ENCODE data around the gene KTN1.
A peak's percentile ranks its signal among the peaks of the same experiment; 100 is the strongest.

Gene KTN1

DNA sequence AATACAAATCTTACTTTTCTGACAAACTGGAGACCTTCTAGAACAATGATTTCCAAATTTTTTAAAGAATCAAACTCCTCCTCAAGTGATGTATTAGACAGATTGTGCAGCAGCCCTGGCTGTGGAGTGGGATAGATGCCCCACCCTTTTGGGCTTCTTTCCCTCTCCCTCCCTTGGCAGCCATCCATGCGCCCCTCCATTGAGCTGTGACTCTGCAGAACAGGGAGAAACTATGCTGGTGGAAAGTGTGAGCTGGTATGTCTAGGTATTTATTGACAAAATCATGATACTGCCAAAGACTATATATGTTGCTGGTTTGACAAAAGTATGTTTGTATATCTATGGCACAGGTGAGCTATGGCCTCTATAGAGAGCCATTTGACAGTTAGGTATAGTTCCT, 138.5 kb downstream of the KTN1 start:
- DNase-seq = no peak

DNA sequence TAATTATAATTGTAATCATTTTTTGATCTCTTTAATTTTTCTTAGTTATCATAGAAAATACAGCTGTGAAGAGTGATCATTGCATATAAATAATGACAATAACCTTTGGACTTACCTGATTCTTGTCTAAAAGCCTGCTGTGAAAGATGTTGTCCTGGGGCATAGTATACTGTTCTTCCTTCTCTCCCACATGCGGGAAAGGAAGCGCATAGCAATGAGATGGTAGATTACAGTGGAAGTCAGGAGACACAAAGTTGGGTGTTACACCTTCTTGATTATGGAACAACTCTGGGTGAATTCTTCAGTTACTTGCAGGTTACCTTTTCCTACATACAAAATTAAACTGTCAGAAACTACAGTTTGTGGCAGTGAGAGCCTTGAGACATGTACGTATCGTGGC, 140.8 kb downstream of the KTN1 start:
- DNase-seq = no peak

DNA sequence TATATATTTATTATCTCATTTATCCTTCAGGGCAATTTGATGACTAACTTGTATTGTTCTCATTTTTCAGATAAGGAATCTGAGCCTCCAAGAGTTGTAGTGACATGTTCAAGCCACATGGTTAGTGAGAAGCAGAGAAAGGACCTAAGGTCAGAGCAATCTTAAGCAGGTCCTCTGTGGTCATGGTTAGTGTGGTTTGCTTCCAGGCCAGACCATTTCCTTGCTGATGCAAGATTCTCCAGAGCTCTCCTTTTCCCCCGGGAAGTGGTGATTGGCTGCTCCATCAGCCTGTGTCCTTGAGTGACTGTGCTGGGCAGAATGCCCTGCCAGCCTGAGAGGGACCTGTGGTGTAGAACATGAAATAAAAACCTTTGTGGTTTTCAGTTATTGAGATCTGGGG, 141.3 kb downstream of the KTN1 start:
- peak; percentile 93 for DNase-seq

DNA sequence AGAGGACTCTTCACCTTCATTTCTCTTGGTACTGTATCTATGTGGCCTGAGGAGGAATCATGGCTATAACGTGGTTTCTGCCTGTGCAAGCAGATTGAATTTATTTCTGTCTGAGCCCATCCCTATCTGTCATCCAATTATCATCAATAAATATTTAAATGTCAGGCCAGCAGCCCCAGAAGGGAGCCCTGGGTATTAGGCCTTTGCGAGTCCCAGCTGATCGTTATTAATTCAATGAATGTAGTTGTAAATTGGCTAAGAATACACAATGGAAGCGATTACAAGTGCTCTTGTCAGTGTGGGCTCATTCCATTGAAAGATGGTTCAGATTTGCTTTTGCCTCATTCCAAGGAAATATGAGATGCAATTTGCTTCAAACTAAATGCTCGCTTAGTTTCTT, 142.0 kb downstream of the KTN1 start:
- DNase-seq = no peak

DNA sequence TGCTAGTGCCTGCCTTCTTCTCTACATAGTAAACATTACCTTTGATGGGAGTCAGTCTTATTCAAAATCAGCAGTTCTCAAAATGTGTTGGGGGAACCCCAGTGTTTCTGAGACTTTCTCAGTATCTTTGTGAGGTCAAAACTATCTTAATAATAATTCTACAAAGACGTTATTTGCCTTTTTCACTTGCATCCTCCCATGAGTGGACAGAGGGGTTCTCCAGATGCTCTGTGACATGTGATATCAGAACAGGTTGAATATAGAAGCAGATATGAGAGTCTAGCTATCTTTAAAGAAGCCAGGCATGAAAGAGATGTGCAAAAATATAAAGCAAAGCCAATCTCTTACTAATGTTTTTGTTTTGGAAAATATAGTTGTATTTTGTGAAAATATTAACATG, 144.7 kb downstream of the KTN1 start:
- no peak for DNase-seq

DNA sequence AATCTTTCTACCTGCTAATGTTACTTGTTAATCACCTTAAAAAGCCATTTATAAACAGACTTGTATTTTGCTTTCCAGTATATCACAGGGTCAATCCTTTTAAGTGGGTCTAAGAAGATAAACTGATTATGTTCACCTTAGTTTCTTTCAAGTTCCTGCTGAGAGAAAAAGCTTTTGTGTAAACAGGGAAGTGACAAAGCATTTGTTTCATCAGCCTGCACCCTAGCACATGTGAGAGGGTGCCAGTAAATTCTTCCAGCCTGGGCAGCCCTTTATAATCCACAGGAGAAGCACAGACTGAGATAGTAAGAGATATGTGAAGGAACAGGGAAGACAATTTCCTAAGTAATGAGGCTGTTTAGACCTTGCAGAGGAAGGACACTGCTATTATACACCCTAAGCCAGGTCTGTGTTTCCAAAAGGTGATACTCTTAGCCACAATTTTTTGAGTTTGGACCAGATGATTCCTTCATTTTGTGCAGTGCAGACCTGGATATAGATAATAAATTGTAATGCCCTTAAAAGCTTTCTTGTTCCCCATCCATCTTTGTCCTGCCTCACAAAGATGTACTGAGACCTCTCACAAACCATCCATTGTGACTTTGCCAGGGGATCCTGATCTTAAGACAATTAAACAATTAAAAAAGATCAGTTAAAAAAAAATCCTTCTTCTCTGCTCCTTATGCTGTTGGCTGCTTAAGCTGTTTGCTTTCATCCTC, 150.7 kb downstream of the KTN1 start:
- DNase-seq = peak; percentile 40

DNA sequence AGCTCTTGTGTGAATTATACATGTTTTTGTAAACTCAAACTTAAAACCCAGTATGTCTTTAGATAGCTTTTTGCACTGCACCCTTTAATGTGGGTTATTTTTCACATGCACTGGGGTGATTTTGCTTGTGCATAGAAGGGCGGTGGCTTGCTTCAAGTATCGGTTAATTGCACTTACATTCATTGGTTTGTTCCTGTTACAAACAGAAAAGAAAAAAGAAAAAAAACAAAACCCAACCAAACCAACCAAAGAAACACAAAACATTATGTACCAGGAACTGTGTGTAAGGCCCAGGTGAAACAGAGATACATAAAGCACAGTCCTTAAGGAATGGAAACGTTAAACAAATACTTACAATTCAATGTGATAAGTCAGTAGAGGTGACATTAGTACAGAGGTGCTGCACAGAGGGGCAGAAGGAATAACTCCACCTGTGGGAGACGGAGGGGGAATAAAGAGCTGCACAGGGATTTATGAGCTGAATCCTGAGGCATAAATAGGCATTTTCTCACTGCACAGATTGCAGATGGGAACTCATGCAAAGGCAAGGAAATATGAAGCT, 151.4 kb downstream of the KTN1 start:
- no peak for DNase-seq

DNA sequence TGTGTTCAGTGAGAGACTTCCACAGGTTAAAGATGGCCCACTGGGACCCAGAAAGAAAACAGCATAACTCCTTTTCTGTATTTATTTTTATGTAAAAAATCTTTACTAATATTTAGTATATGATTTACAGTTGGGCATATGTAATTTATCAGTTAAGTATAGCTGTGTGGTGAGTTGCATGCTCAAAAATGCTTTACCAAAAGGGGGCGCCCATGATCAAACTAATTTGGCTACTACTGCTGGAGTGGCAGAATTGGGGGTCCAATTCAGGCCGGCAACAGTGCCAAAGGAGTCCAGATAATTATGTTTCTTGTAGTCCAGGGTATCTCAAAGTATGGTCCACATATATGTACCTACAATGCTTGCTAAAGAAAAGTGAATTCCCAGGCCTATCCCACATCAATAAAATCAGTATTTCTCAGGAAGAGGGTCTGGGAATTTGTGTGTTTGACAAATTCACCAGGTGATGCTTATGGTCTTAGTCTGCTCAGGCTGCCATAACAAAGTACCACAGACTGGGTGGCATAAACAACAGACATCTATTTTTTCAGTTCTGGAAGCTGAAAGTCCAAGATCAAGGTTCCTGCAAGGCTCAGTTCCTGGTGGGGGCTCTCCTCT, 152.0 kb downstream of the KTN1 start:
- peak; percentile 13 for DNase-seq

DNA sequence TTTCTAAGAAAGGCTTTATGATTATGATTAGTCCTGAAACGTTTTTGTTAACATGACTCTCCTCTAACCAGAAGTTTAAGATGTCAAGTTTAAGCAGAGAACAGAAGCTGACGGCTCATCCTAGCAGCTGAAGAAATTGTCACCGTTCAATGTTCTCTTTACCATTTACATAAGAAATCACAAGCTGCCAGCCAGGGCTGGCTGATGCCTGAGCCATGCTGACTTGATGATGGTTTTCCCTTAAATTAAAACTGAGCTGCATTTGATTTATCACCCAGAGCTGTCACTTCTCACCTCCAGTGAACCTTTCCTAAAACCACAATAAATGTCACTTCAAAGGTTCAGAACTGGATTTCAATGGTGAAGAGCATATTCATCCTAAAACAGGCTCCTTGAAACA, 153.6 kb downstream of the KTN1 start:
- DNase-seq = no peak
